MCF 10A (cell line): ENCODE measurements around the gene PLAGL1. TPM values are rescaled to one million over a fixed set of nuclear protein-coding genes. Genes with fewer than 3 reads are reported as not detected.

Experiments used
- BruUV-seq: library from RNA; stranded (reverse); fragments of 400-500 nt; replicated peaks from 2 replicates; lab custom pipeline; 2021; lab: Mats Ljungman, UMichigan
- CTCF ChIA-PET: fragments of 300-600 bp; sonication (Branson Sonifier 250); formaldehyde crosslinking; extraction: SDS; loops from one replicate; lab custom pipeline; 2021; ENCODE audit warnings: antibody characterized with exemption, inconsistent platforms; lab: Yijun Ruan, JAX
- POLR2A ChIA-PET: fragments of 300-600, 350-650 bp; sonication (Branson Sonifier 250); formaldehyde crosslinking; extraction: SDS; loops from one replicate; lab custom pipeline; 2020; ENCODE audit warnings: antibody characterized with exemption, inconsistent platforms; lab: Yijun Ruan, JAX
- DNase-seq: peaks from one replicate; pipeline ENCODE4 v3.0.0-alpha.2; 2018; ENCODE audit not compliant: unreplicated experiment
- H3K27ac Mint-ChIP-seq: one replicate; pipeline ENCODE4 v1.8.0; 2022; ENCODE audit warnings: mild to moderate bottlenecking, low read depth, mixed read lengths; ENCODE audit not compliant: unreplicated experiment
- H3K27me3 Mint-ChIP-seq: one replicate; pipeline ENCODE4 v1.8.0; 2022; ENCODE audit warnings: mixed read lengths; ENCODE audit not compliant: insufficient read depth, unreplicated experiment
- H3K36me3 Mint-ChIP-seq: one replicate; pipeline ENCODE4 v1.8.0; 2022; ENCODE audit warnings: mild to moderate bottlenecking, moderate library complexity, mixed read lengths; ENCODE audit not compliant: insufficient read depth, unreplicated experiment
- H3K4me1 Mint-ChIP-seq: one replicate; pipeline ENCODE4 v1.8.0; 2022; ENCODE audit warnings: mixed read lengths; ENCODE audit not compliant: insufficient read depth, unreplicated experiment
- H3K4me3 Mint-ChIP-seq: one replicate; pipeline ENCODE4 v1.8.0; 2022; ENCODE audit warnings: mild to moderate bottlenecking, moderate library complexity, mixed read lengths; ENCODE audit not compliant: unreplicated experiment
- H3K9me3 Mint-ChIP-seq: one replicate; pipeline ENCODE4 v1.8.0; 2022; ENCODE audit warnings: mixed read lengths; ENCODE audit not compliant: unreplicated experiment
- CTCF ChIP-seq: fragments of 200-600 bp; IDR thresholded peaks from one replicate; pipeline ENCODE4 v1.8.0; 2022; ENCODE audit warnings: antibody characterized with exemption, mild to moderate bottlenecking; ENCODE audit not compliant: unreplicated experiment
- intact Hi-C: fragments of 100-400 bp; cut with micrococcal nuclease; formaldehyde crosslinking; loops from 2 replicates; pipeline ENCODE4 v1.14.1; 2022
- total RNA-seq: library from RNA; stranded (reverse); gene quantifications from 2 replicates; pipeline ENCODE4 v1.2.3, GENCODE V29; 2022

PLAGL1 gene
- total RNA-seq, 1 experiment from 2014 or later, result 52.1 TPM

GRCh38 chr6:143999406-143999805, 8.7 kb downstream of the PLAGL1 start:
- ChIA-PET POLR2A (interaction anchor here (1.2 to 1.7 kb wide), 3 partner anchors 9 to 157 kb away, joined by 3 to 8 read pairs (median 3); partner anchors contain the start of genes LTV1 and PLAGL1), CTCF (interaction anchor here (0.7 to 1.1 kb wide), 2 partner anchors 422 to 480 kb away, joined by 3 to 4 read pairs; no protein-coding TSS in a partner anchor)
- DNase-seq, result peak; percentile 34
- Mint-ChIP-seq H3K36me3 (no peaks in the 10 kb centered on the region), H3K27me3 (no peaks in the 10 kb centered on the region), H3K27ac (no peak overlapping the region), H3K4me1 (no peaks in the 10 kb centered on the region), H3K4me3 (no peak overlapping the region), H3K9me3 (no peaks in the 10 kb centered on the region)
- BruUV-seq, result no TSS peak
- TF ChIP-seq CTCF, result no peak
- intact Hi-C loops, result no loop called here

GRCh38 chr6:143998686-143999085, 9.4 kb downstream of the PLAGL1 start:
- Mint-ChIP-seq H3K27me3 (no peaks in the 10 kb centered on the region), H3K4me3 (no peak overlapping the region), H3K36me3 (no peaks in the 10 kb centered on the region), H3K27ac (no peak overlapping the region), H3K9me3 (no peaks in the 10 kb centered on the region), H3K4me1 (no peaks in the 10 kb centered on the region)
- intact Hi-C loops, result no loop called here
- CTCF ChIA-PET, result interaction anchor here (1.1 to 1.3 kb wide), 3 partner anchors 14 to 421 kb away, joined by 3 to 7 read pairs (median 5); no protein-coding TSS in a partner anchor
- no peak for TF ChIP-seq CTCF
- no TSS peak for BruUV-seq
- no peak for DNase-seq
- POLR2A ChIA-PET, result interaction anchor here (1.2 to 1.7 kb wide), 3 partner anchors 9 to 156 kb away, joined by 3 to 8 read pairs (median 3); partner anchors contain the start of genes LTV1 and PLAGL1

GRCh38 chr6:143993965-143994646, 14.0 kb downstream of the PLAGL1 start:
- CTCF ChIA-PET, result no interaction called here
- POLR2A ChIA-PET, result no interaction called here
- no peak overlapping the region for H3K4me3 Mint-ChIP-seq

More at GRCh38 chr6:143993965-143994646, 14.0 kb downstream of the PLAGL1 start:
- Mint-ChIP-seq H3K27ac (no peak overlapping the region), H3K9me3 (peaks cover 6% of the 10 kb centered on the region), H3K36me3 (peaks cover 7% of the 10 kb centered on the region), H3K4me1 (no peaks in the 10 kb centered on the region), H3K27me3 (no peaks in the 10 kb centered on the region)
- TF ChIP-seq CTCF, result no peak
- BruUV-seq, result no TSS peak
- intact Hi-C loops, result no loop called here
- DNase-seq, result no peak
